Measurements from ENCODE around the gene ZNF148. TPM values are rescaled to one million over a fixed set of nuclear protein-coding genes. Genes with fewer than 3 reads are reported as not detected.
"Not testable (repeated sequence)": the region's sequence is repeated elsewhere in the genome, so short reads cannot be mapped to it uniquely, and the experiment has no call there.

ZNF148 gene
- total RNA-seq, 2 donors from 2014 or later, result 12.5 to 15.0 TPM

DNA sequence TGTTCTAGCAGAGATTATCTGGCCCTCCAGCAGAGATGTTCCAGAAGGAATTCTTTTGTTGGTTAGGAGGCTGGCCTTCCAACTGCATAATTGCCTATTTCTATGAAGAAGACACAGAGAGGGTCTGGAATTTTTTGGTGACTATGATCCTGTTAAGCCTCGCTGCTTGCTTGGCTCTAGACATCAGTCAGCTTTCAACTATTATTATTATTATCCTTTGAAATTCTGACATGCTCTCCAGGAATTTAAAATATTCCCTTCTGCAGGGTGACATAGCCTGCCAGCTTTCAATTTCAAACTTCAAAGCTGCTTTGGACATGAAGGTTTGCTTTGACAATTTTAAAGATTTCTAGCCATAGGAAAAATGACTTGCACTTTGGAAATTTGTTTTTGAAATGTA lies 26.3 kb upstream of the ZNF148 start:
- Histone ChIP-seq H3K27me3 (no peaks in the 10 kb centered on the region), H3K36me3 (replicated peaks in 1 of 2; ENCODE audit: insufficient read depth in 1 of 2, low read depth in 2 of 2) (no peaks in the 10 kb centered on the region), H3K4me1 (no peaks in the 10 kb centered on the region), H3K9me3 (no peaks in the 10 kb centered on the region), H3K4me3 (no peak overlapping the region), H3K27ac (no peak overlapping the region)
- DNase-seq (no peak), ATAC-seq (no peak)
- TF ChIP-seq, protein P1, sequence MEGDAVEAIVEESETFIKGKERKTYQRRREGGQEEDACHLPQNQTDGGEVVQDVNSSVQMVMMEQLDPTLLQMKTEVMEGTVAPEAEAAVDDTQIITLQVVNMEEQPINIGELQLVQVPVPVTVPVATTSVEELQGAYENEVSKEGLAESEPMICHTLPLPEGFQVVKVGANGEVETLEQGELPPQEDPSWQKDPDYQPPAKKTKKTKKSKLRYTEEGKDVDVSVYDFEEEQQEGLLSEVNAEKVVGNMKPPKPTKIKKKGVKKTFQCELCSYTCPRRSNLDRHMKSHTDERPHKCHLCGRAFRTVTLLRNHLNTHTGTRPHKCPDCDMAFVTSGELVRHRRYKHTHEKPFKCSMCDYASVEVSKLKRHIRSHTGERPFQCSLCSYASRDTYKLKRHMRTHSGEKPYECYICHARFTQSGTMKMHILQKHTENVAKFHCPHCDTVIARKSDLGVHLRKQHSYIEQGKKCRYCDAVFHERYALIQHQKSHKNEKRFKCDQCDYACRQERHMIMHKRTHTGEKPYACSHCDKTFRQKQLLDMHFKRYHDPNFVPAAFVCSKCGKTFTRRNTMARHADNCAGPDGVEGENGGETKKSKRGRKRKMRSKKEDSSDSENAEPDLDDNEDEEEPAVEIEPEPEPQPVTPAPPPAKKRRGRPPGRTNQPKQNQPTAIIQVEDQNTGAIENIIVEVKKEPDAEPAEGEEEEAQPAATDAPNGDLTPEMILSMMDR (IDR thresholded peaks at IDR 0.05), result no peak
- no peak for TF ChIP-seq POLR2A (IDR thresholded peaks at IDR 0.05)
- whole genome bisulfite sequencing, 2 donors, result 87 to 94% methylated on average over 1 of the region's 1 CpG
- intact Hi-C loops (cut with DNase I), result no loop called here

DNA sequence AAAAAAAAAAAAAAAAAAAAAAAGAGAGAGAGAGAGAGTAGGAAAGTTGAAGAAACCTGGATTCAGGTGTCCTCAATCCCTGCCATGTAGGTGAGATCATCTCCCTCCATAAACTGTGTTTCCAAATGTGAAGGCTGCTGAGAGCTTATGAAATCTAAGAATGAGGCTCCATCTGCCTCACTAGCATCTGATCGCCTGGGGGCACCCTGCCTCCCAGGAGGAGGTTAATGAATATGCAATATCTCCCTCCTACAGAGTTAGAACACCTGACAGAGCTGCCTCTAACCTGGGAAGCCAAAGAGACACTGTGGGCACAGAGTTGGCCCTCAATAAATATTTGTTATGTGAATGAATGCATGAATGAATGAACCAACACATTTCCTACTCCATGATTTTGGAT lies 23.8 kb upstream of the ZNF148 start:
- DNase-seq, result no peak
- Histone ChIP-seq H3K9me3 (no peaks in the 10 kb centered on the region), H3K4me1 (no peaks in the 10 kb centered on the region), H3K36me3 (replicated peaks in 1 of 2; ENCODE audit: insufficient read depth in 1 of 2, low read depth in 2 of 2) (no peaks in the 10 kb centered on the region), H3K27ac (no peak overlapping the region), H3K4me3 (no peak overlapping the region), H3K27me3 (no peaks in the 10 kb centered on the region)
- TF ChIP-seq POLR2A (IDR thresholded peaks at IDR 0.05), result no peak
- TF ChIP-seq, protein P1 (IDR thresholded peaks at IDR 0.05), result no peak
- WGBS, 2 donors, result 18 to 33% methylated on average over 1 of the region's 1 CpG
- intact Hi-C loops (cut with DNase I), result no loop called here
- ATAC-seq, result no peak

DNA sequence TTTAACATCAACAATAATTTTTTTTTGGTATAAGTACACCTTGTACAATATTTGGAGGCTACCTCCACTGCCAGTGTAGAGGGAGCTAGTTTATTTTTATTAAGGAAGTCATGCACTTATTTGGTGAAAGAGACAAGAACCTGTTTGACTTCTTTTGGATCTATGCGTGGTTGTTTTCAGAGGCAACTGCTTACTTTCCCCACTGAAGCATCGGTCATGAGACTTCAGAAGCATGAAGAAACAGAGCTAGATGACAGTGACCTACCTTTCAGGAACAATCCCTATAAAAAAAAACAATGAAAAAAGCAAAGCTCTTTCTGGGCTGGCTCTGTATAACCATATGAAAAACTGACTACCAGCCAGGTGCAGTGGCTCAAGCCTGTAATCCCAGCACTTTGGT lies 20.0 kb upstream of the ZNF148 start:
- no peaks in the 10 kb centered on the region for H3K36me3 ChIP-seq (replicated peaks in 1 of 2; ENCODE audit: insufficient read depth in 1 of 2, low read depth in 2 of 2)
- intact Hi-C loops (cut with DNase I), result no loop called here
- H3K9me3 ChIP-seq, result no peaks in the 10 kb centered on the region
- TF ChIP-seq, protein P1 (IDR thresholded peaks at IDR 0.05), result no peak
- TF ChIP-seq POLR2A (IDR thresholded peaks at IDR 0.05), result no peak
- H3K4me3 ChIP-seq, result no peak overlapping the region
- no peaks in the 10 kb centered on the region for H3K27me3 ChIP-seq
- DNase-seq (no peak), ATAC-seq (no peak)
- 41 to 61% methylated on average over 2 of the region's 2 CpGs for WGBS, 2 donors
- H3K27ac ChIP-seq, result no peak overlapping the region
- H3K4me1 ChIP-seq, result no peaks in the 10 kb centered on the region

DNA sequence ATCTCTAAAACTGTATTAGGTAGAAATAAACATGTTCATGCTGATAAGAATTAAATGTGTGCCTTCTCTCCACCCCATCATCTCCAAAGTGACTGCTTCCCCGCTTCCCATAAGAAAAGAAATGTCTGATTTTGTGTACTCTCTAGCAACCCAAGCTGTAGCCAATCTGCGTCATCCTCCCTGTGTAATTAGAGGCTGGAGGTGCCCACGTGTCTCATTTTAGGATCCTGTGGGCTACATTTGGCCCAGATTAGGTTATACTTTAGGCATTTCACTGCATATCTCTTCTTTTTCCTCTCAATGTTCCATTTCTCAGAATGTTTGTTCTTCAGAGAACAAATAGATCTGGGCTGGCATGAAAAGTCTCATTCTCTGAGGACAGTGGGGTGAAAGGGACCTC lies 19.3 kb upstream of the ZNF148 start:
- Histone ChIP-seq H3K4me1 (no peaks in the 10 kb centered on the region), H3K4me3 (no peak overlapping the region), H3K36me3 (replicated peaks in 1 of 2; ENCODE audit: insufficient read depth in 1 of 2, low read depth in 2 of 2) (no peaks in the 10 kb centered on the region), H3K9me3 (no peaks in the 10 kb centered on the region), H3K27ac (no peak overlapping the region), H3K27me3 (no peaks in the 10 kb centered on the region)
- TF ChIP-seq, protein P1 (IDR thresholded peaks at IDR 0.05), result no peak
- ATAC-seq (no peak), DNase-seq (no peak)
- intact Hi-C loops (cut with DNase I), result no loop called here
- WGBS, 2 donors, result 81 to 92% methylated on average over 3 of the region's 3 CpGs

DNA sequence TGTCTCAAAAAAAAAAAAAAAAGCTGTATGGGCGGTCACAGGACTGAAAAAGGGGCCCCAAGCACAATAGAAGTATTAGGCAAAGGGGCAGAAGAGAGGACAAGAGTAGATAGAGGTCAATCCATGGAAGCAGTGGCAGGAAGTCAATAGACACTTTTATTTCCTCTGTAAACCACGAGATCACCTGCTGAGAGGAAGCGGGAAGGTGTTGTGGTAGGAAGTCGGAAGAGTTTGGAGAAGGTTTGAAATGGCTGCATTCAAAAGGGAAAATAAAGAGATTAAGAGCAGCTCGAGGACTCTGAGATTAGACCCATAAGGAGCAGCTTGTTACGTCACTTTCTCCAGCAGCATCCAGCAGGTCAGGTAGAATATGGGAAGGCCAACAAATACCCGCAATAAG lies 14.2 kb upstream of the ZNF148 start:
- DNase-seq (no peak), ATAC-seq (no peak)
- 75 to 84% methylated on average over 7 of the region's 7 CpGs for WGBS, 2 donors
- Histone ChIP-seq H3K4me3 (no peak overlapping the region), H3K4me1 (no peaks in the 10 kb centered on the region), H3K27ac (no peak overlapping the region), H3K27me3 (no peaks in the 10 kb centered on the region), H3K9me3 (no peaks in the 10 kb centered on the region), H3K36me3 (replicated peaks in 1 of 2; ENCODE audit: insufficient read depth in 1 of 2, low read depth in 2 of 2) (no peaks in the 10 kb centered on the region)
- intact Hi-C loops (cut with DNase I), result no loop called here
- TF ChIP-seq, protein P1 (IDR thresholded peaks at IDR 0.05), result no peak
- TF ChIP-seq POLR2A (IDR thresholded peaks at IDR 0.05), result no peak

DNA sequence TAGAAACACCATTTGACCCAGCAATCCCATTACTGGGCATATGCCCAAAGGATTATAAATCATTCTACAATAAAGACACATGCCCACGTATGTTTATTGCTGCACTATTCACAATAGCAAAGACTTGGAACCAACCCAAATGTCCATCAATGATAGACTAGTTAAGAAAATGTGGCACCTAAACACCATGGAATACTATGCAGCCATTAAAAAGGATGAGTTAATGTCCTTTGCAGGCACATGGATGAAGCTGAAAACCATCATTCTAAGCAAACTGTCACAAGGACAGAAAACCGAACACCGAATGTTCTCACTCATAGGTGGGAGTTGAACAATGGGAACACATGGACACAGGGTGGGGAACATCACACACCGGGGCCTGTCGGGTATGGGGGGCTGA lies 13.2 kb upstream of the ZNF148 start:
- WGBS, 2 donors, result 74 to 81% methylated on average over 5 of the region's 5 CpGs
- DNase-seq; H3K9me3 ChIP-seq; H3K27me3 ChIP-seq; H3K27ac ChIP-seq; intact Hi-C loops (cut with DNase I); H3K36me3 ChIP-seq (replicated peaks in 1 of 2; ENCODE audit: insufficient read depth in 1 of 2, low read depth in 2 of 2); ATAC-seq; H3K4me3 ChIP-seq; H3K4me1 ChIP-seq: not testable (repeated sequence)
